ENCODE results near the gene MOB4.

MOB4 gene

DNA sequence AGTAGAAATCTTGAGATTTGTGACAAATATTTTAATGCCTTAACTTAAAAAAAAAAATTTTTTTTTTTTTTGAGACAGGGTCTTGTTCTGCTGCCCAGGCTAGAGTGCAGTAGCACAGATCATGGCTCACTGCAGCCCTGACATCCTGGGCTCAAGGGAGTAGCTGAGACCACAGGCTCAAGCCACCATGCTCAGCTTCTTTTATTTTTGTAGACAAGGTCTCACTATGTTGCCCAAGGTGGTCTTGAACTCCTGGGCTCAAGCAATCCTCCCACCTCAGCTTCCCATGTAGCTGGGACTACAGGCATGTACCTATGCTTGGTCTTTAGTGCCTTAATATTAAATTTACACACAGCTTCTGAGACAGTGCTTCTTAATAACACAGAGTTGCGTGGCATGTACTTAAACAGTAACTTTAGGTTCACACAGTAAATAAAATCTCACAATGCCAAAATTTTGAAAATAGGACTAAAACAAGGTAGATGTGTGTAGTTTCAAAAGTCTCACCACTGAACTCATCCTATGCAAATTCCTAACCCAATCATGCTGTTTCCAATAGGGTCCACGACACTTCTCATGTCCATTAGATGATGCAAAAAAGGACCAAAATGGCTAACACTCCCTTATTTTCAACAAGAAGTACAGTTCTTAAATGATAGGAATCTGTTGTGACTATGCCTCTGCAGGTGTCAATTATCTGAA is 20.3 kb upstream of the MOB4 start:
- Histone ChIP-seq H3K4me3 (ENCODE audit: low read length) (peak overlapping the region; percentile 78), H3K27me3 (replicated peaks; ENCODE audit: insufficient read depth, low read length) (no peaks in the 10 kb centered on the region), H3K9ac (ENCODE audit: low read length) (no peak overlapping the region), H4K20me1 (ENCODE audit: insufficient read depth, low read length) (peaks cover 38% of the 10 kb centered on the region), H2AFZ (ENCODE audit: low read length) (no peak overlapping the region), H3K4me1 (ENCODE audit: low read length) (peaks cover 23% of the 10 kb centered on the region), H3F3A (ENCODE audit: insufficient read depth, low read length) (peaks cover 20% of the 10 kb centered on the region), H3K27ac (ENCODE audit: low read length) (no peak overlapping the region), H3K79me2 (ENCODE audit: low read length) (peaks cover 93% of the 10 kb centered on the region), H3K9me2 (replicated peaks; ENCODE audit: insufficient read depth, low read length) (no peaks in the 10 kb centered on the region), H3K4me2 (ENCODE audit: low read depth, low read length) (peak overlapping the region; percentile 83), H3K36me3 (replicated peaks; ENCODE audit: insufficient read depth, low read length) (peaks cover 67% of the 10 kb centered on the region), H3K9me3 (replicated peaks; ENCODE audit: insufficient read depth, low read length) (no peaks in the 10 kb centered on the region)
- TF ChIP-seq EZH2phosphoT487 (IDR thresholded peaks at IDR 0.05; ENCODE audit: low read length) (no peak), EZH2 (optimal IDR thresholded peaks at IDR 0.05; ENCODE audit: low read depth, low read length) (no peak)
- TF ChIP-seq, protein P1, sequence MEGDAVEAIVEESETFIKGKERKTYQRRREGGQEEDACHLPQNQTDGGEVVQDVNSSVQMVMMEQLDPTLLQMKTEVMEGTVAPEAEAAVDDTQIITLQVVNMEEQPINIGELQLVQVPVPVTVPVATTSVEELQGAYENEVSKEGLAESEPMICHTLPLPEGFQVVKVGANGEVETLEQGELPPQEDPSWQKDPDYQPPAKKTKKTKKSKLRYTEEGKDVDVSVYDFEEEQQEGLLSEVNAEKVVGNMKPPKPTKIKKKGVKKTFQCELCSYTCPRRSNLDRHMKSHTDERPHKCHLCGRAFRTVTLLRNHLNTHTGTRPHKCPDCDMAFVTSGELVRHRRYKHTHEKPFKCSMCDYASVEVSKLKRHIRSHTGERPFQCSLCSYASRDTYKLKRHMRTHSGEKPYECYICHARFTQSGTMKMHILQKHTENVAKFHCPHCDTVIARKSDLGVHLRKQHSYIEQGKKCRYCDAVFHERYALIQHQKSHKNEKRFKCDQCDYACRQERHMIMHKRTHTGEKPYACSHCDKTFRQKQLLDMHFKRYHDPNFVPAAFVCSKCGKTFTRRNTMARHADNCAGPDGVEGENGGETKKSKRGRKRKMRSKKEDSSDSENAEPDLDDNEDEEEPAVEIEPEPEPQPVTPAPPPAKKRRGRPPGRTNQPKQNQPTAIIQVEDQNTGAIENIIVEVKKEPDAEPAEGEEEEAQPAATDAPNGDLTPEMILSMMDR (IDR thresholded peaks at IDR 0.05; ENCODE audit: low read length), result no peak
- DNase-seq, result no peak

DNA sequence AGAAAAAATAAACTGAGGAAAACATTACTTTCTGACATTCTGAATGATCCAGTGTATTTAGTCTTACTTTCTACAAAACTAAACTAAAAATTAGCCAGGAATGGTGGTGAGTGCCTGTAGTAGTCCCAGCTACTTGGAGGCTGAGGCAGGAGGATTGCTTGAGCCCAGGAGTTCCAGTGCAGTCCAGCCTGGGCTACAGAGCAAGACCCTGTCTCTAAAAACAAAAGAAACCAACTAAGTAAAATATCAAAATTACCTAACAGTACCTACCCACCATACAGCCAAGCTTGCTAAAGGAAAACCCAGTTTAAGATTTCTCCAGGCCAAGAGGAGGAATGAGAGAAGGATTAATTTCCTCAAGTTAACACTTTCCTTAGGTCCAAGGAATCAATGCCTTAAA is 19.2 kb upstream of the MOB4 start:
- Histone ChIP-seq H2AFZ (ENCODE audit: low read length) (no peak overlapping the region), H3F3A (ENCODE audit: insufficient read depth, low read length) (peaks cover 14% of the 10 kb centered on the region), H3K79me2 (ENCODE audit: low read length) (peaks cover 93% of the 10 kb centered on the region), H3K36me3 (replicated peaks; ENCODE audit: insufficient read depth, low read length) (peaks cover 60% of the 10 kb centered on the region), H3K9ac (ENCODE audit: low read length) (no peak overlapping the region; the same call in 1 of the 2 replicates), H3K9me3 (replicated peaks; ENCODE audit: insufficient read depth, low read length) (no peaks in the 10 kb centered on the region), H3K4me1 (ENCODE audit: low read length) (peaks cover 24% of the 10 kb centered on the region), H3K27ac (ENCODE audit: low read length) (no peak overlapping the region), H3K27me3 (replicated peaks; ENCODE audit: insufficient read depth, low read length) (no peaks in the 10 kb centered on the region), H3K4me2 (ENCODE audit: low read depth, low read length) (peak overlapping the region; percentile 83), H4K20me1 (ENCODE audit: insufficient read depth, low read length) (peaks cover 38% of the 10 kb centered on the region), H3K4me3 (ENCODE audit: low read length) (peak overlapping the region; percentile 78; the same call in 1 of the 2 replicates), H3K9me2 (replicated peaks; ENCODE audit: insufficient read depth, low read length) (no peaks in the 10 kb centered on the region)
- TF ChIP-seq, protein P1 (IDR thresholded peaks at IDR 0.05; ENCODE audit: low read length), result no peak
- TF ChIP-seq EZH2 (optimal IDR thresholded peaks at IDR 0.05; ENCODE audit: low read depth, low read length) (no peak), EZH2phosphoT487 (IDR thresholded peaks at IDR 0.05; ENCODE audit: low read length) (no peak)
- no peak for DNase-seq

GRCh38 chr2:197497326-197497725 is 18.5 kb upstream of the MOB4 start:
- H3F3A ChIP-seq (ENCODE audit: insufficient read depth, low read length), result peaks cover 15% of the 10 kb centered on the region
- H3K27ac ChIP-seq (ENCODE audit: low read length), result no peak overlapping the region
- H3K4me2 ChIP-seq (ENCODE audit: low read depth, low read length), result peak overlapping the region; percentile 83
- peaks cover 38% of the 10 kb centered on the region for H4K20me1 ChIP-seq (ENCODE audit: insufficient read depth, low read length)
- H3K36me3 ChIP-seq (replicated peaks; ENCODE audit: insufficient read depth, low read length), result peaks cover 61% of the 10 kb centered on the region
- H3K4me3 ChIP-seq (ENCODE audit: low read length), result peak overlapping the region; percentile 78
- H3K9me3 ChIP-seq (replicated peaks; ENCODE audit: insufficient read depth, low read length), result no peaks in the 10 kb centered on the region
- H3K27me3 ChIP-seq (replicated peaks; ENCODE audit: insufficient read depth, low read length), result no peaks in the 10 kb centered on the region
- H3K79me2 ChIP-seq (ENCODE audit: low read length), result peaks cover 93% of the 10 kb centered on the region
- peak overlapping the region; percentile 90; the same call in 1 of the 2 replicates for H3K9ac ChIP-seq (ENCODE audit: low read length)
- TF ChIP-seq EZH2 (optimal IDR thresholded peaks at IDR 0.05; ENCODE audit: low read depth, low read length), result no peak
- TF ChIP-seq EZH2phosphoT487 (IDR thresholded peaks at IDR 0.05; ENCODE audit: low read length), result no peak
- TF ChIP-seq, protein P1 (IDR thresholded peaks at IDR 0.05; ENCODE audit: low read length), result no peak
- DNase-seq, result no peak
- H2AFZ ChIP-seq (ENCODE audit: low read length), result no peak overlapping the region
- H3K4me1 ChIP-seq (ENCODE audit: low read length), result peaks cover 30% of the 10 kb centered on the region
- no peaks in the 10 kb centered on the region for H3K9me2 ChIP-seq (replicated peaks; ENCODE audit: insufficient read depth, low read length)

Data from MM.1S (cell line).